Measurements from ENCODE around the gene HIPK3.

- TF ChIP-seq, protein P1, sequence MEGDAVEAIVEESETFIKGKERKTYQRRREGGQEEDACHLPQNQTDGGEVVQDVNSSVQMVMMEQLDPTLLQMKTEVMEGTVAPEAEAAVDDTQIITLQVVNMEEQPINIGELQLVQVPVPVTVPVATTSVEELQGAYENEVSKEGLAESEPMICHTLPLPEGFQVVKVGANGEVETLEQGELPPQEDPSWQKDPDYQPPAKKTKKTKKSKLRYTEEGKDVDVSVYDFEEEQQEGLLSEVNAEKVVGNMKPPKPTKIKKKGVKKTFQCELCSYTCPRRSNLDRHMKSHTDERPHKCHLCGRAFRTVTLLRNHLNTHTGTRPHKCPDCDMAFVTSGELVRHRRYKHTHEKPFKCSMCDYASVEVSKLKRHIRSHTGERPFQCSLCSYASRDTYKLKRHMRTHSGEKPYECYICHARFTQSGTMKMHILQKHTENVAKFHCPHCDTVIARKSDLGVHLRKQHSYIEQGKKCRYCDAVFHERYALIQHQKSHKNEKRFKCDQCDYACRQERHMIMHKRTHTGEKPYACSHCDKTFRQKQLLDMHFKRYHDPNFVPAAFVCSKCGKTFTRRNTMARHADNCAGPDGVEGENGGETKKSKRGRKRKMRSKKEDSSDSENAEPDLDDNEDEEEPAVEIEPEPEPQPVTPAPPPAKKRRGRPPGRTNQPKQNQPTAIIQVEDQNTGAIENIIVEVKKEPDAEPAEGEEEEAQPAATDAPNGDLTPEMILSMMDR (IDR thresholded peaks at IDR 0.05; ENCODE audit: low read depth, low read length) = no peak
- no peak for TF ChIP-seq EZH2phosphoT487 (IDR thresholded peaks at IDR 0.05; ENCODE audit: low read depth)
Observed at GRCh38 chr11:33320016-33320813, 63.0 kb downstream of the HIPK3 start.

Data from OCI-LY3 (cell line).